Endothelial cell of umbilical vein (primary cell): ENCODE data around the gene KRABD2.

ENCODE experiments used
- EZH2 ChIP-seq: IDR thresholded peaks from 2 replicates; pipeline ENCODE4 v1.6.1; 2012; ENCODE audit warnings: borderline replicate concordance, low read depth, mild to moderate bottlenecking, moderate library complexity, low read length, inconsistent platforms; ENCODE audit not compliant: severe bottlenecking
- FOS ChIP-seq: IDR thresholded peaks from 2 replicates; pipeline ENCODE4 v1.6.1; 2011; ENCODE audit warnings: mild to moderate bottlenecking, low read length, moderate library complexity, borderline replicate concordance; ENCODE audit not compliant: insufficient read depth
- GATA2 ChIP-seq: IDR thresholded peaks from 2 replicates; pipeline ENCODE4 v1.7.0; 2011; ENCODE audit warnings: low read depth, mild to moderate bottlenecking, moderate library complexity, mixed read lengths, low read length; ENCODE audit not compliant: insufficient read length, insufficient read depth
- JUN ChIP-seq: IDR thresholded peaks from 2 replicates; pipeline ENCODE4 v1.6.1; 2011; ENCODE audit warnings: borderline replicate concordance, low read depth; ENCODE audit not compliant: insufficient read length, insufficient read depth
- POLR2A ChIP-seq: IDR thresholded peaks from 2 replicates; pipeline ENCODE4 v1.6.1; 2012; ENCODE audit warnings: low read depth, mild to moderate bottlenecking, control low read depth, low read length
- POLR2AphosphoS5 ChIP-seq: IDR thresholded peaks from 2 replicates; pipeline ENCODE4 v1.6.1; 2012; ENCODE audit warnings: low read depth, mild to moderate bottlenecking, control low read depth, low read length, moderate library complexity; ENCODE audit not compliant: insufficient read depth
- TF ChIP-seq, protein P1 (sequence below), 2 donors: IDR thresholded peaks; 1 replicate in 1 of 2; 2 replicates in 1 of 2; pipeline ENCODE4 v1.5.1; 2011; ENCODE audit warnings: low read length in 2 of 2, mild to moderate bottlenecking in 2 of 2, moderate library complexity in 2 of 2, control low read depth in 1 of 2, inconsistent platforms in 1 of 2, low read depth in 1 of 2; ENCODE audit not compliant: insufficient read depth in 1 of 2; ENCODE audit errors: extremely low read depth in 1 of 2
- TF ChIP-seq, protein P2 (sequence below): IDR thresholded peaks from 2 replicates; pipeline ENCODE4 v1.6.1; 2011; ENCODE audit not compliant: insufficient read depth, insufficient read length

DNA sequence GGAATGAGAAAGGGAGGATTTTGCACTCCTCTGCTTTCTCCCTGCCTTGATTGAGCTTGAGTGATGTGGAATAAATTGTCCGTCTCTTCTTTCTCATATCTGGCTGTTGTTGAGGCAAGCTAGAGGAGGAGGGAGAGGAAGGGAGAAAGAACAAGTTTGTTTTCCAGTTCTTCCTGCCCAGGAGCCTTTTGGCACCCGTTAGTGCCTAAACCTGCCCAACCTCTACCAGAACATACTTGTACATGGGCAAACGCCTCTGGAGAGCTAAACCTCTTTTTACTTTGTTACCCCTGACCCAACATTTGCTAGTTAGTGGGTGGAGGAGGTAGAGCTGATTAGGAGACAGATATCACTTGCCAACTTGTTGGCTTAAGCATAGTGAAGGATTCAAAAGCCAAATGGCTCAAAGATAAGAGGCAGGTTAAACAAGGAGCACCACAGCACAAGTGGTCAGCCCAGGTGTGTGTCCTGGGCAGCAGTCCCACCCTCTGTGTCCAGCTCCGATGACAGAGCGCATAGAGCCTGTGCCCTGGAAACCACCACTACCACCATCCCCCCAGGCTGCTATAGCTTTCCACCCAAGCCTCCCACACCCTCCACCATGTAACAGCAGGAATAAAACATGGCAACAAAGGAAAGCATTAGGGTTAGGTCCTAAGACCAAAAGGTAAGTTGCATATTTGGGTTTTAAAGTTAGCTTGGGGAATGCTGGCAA is 30.4 kb downstream of the KRABD2 start:
- TF ChIP-seq POLR2A = no peak
- TF ChIP-seq, protein P1, sequence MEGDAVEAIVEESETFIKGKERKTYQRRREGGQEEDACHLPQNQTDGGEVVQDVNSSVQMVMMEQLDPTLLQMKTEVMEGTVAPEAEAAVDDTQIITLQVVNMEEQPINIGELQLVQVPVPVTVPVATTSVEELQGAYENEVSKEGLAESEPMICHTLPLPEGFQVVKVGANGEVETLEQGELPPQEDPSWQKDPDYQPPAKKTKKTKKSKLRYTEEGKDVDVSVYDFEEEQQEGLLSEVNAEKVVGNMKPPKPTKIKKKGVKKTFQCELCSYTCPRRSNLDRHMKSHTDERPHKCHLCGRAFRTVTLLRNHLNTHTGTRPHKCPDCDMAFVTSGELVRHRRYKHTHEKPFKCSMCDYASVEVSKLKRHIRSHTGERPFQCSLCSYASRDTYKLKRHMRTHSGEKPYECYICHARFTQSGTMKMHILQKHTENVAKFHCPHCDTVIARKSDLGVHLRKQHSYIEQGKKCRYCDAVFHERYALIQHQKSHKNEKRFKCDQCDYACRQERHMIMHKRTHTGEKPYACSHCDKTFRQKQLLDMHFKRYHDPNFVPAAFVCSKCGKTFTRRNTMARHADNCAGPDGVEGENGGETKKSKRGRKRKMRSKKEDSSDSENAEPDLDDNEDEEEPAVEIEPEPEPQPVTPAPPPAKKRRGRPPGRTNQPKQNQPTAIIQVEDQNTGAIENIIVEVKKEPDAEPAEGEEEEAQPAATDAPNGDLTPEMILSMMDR (IDR thresholded peaks at IDR 0.05; ENCODE audit: extremely low read depth in 1 of 2, insufficient read depth in 1 of 2, low read depth in 1 of 2, low read length in 2 of 2) = no peak
- TF ChIP-seq JUN = no peak
- TF ChIP-seq EZH2 = no peak
- TF ChIP-seq POLR2AphosphoS5 = no peak
- TF ChIP-seq, protein P2, sequence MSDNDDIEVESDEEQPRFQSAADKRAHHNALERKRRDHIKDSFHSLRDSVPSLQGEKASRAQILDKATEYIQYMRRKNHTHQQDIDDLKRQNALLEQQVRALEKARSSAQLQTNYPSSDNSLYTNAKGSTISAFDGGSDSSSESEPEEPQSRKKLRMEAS = no peak
- no peak for TF ChIP-seq FOS
- TF ChIP-seq GATA2 = no peak
